G401.6 (cell line): ENCODE measurements around the gene OR52I1.

Experiments used
- FAIRE-seq: peaks from 2 replicates; lab custom pipeline; 2012; peaks lifted over from hg19 to GRCh38; lab: Jason Lieb, UNC

The OR52I1 gene

DNA sequence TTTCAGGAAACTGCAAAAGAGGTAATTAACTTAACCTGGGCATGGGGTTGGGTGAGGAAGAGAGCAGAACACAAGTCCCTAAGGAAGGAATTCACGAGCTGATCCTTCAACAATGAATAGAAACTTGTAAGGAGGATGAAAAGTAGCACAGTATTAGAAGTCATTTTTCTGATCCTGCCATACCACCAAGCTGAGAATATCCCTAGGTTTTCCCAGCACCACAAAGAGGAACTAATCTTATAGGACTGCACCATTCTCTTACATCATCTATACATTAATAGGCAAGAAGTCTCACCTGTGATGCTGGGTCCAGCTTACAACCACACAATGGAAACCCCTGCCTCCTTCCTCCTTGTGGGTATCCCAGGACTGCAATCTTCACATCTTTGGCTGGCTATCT, at the start of gene OR52I1:
Gene OR52I1 (plus strand): TSS at position 301 of the 400 bp plus-strand sequence. CDS start 0 bp downstream, at position 301.
- no peak for FAIRE-seq

GRCh38 chr11:4544891-4545290, 48.9 kb upstream of the OR52I1 start, which contains the start of gene OR52M1:
TSS of gene OR52M1 (plus strand) at chr11:4545191. CDS start at chr11:4545191, 0 bp downstream.
- no peak for FAIRE-seq

GRCh38 chr11:4546878-4547277, 47.0 kb upstream of the OR52I1 start:
- no peak for FAIRE-seq

DNA sequence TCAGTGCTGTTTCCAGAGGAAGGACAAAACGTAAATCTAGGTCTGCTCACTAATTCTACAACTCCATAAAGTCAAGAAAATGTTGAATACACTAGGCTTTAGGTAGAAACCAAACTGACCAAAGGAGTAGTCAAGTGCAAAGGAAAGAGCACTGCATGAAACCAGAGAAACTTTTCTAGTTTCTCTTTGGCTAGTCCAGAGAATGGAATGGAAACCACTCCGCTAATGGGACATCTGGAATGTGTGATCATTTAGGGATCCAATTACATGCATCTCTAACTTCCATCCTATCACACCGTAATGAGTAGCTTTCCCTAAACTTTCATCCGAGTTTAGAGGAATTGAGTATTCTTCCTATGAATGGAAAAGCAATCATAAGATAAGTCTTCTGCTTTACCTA, 46.4 kb upstream of the OR52I1 start:
- no peak for FAIRE-seq

- no peak for FAIRE-seq
Observed at GRCh38 chr11:4551346-4551979, 42.4 kb upstream of the OR52I1 start.

GRCh38 chr11:4559527-4560440, 34.1 kb upstream of the OR52I1 start:
- FAIRE-seq: no peak

- FAIRE-seq: no peak
Observed at GRCh38 chr11:4560467-4560866, 33.4 kb upstream of the OR52I1 start.

DNA sequence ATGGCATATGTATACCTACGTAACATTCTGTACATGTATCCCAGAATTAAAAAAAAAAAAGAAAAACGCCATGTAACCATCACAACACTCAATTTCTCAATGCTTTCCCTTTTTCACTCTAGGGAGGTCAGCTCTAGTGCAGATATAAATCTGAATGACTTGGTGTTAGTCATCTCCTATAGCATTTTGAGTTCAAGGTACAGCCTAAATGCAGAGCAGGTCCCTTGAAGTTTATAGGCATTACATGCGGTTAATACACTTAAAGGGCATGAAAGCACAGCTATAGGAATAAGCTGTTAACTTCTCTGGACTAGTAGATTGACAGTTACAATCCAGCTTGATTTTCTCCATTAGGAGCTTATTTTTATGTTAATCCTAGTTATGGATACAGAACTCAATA, 28.5 kb upstream of the OR52I1 start:
- no peak for FAIRE-seq

GRCh38 chr11:4569075-4569474, 24.8 kb upstream of the OR52I1 start:
- FAIRE-seq: no peak

DNA sequence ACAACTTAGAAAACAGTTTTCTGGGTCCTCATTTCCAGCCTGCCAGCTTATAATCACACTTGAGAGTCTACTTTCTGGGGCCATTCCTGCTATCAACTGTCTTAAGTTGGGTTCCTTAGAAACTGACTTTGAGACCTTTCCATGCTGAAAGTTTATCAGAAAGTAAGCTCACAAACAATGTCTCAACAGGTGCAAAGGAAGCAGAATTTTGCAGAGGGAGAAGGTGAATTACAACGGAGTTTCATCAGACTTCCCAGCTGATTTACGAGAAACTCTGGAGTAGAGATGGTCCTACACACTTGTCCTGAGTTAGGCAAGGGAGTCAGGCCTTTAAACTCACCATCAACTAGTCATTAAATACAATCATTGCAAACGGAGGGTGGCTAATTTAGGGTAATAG, 17.0 kb upstream of the OR52I1 start:
- no peak for FAIRE-seq

DNA sequence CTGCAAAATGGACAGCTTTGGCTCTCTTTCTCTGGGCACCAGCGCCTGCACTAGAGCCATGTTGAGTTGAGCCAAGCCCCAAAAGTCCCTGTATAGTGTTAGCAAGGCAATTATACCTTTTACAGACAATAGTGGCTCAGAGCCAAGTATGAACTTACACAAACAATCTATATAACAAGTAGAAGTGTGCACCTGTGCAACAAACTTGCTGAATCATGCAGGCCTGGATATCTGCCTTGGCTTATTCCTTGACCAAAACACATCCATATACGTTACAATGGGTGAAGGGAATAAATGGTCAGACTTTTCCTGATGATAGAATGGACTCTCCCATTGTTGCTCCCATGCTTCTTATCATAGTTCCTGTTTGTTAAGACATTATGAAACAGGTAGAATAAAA, 16.1 kb upstream of the OR52I1 start:
- no peak for FAIRE-seq

DNA sequence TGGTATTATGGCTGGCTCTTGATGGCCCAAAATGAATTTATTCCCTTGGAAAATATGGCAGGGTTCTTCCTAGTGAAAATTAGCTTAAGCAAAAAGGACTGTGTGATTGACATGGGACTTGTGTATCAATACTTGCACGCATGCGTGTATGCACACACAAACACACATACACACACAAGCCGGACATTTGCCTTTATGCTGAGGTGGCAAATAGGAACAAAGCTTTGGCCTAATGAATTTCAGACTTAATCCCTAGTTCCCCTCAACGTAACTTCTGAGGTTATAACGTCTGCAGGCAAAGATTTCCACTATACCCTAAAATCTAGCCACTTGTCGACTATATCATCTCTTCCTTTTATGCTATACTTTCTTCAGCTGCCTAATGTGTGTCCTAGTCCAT, 15.2 kb upstream of the OR52I1 start:
- FAIRE-seq: no peak

DNA sequence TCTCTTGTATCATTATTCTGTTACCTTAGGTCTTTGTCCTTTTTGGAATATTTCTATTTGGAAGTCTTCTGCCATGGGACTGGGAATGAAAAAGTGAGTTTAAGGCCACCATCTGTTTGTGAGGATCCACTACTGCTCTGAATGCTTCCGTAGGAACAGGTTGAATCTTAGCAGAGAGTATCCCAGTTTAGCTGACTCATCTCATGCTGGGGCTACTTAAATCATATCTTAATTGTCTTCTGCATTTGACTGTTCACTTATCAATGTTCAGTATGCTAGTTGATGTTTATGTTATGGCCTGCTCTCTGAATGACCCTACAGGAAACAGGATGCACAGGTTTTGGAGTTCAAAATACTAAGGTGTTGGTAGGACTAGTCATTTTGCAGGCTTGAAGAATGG, 13.7 kb upstream of the OR52I1 start:
- FAIRE-seq: no peak

DNA sequence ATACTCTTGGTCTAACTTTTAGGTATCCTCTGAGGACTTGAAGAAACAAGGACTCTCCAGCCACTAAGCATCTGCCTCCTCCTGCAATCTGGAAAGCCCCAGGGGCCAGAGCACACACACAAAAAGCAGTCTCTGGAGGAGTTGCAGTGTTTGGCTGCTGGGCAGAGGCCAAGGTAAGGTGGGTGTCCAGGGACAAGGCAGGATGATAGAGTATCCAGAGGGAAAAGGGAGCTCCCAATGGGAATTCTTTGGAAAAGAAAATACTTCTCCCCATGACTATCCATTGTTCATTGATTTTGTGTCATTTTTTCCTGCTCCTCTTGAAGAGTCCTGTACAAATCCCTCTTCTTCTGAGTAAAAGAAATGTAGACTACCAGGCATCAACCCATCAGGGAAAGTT, 12.4 kb upstream of the OR52I1 start, which contains the start of gene OR52I2:
Gene OR52I2 (plus strand): TSS at position 301 of the 400 bp plus-strand sequence.
- no peak for FAIRE-seq

- FAIRE-seq: no peak
Observed at GRCh38 chr11:4589017-4589416, 4.8 kb upstream of the OR52I1 start.

DNA sequence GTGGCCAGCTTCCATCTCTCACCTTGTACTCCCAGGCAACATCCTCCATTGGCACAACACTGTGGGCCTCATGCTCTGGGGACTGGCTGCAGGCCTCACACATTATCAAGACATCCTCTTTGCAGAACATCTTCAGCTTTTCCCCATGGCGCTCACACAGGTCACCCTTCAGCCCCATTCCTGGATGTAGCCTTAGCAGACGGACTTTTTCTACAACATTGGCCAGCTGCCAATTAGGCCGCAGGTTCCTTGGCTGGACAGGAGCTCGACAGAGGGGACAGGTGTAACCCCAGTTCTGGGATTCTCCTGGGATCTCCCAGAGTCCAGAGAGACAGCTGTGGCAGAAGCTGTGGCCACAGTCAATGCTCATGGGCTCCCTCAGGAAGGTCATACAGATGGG, 11.2 kb downstream of the OR52I1 start:
- no peak for FAIRE-seq

DNA sequence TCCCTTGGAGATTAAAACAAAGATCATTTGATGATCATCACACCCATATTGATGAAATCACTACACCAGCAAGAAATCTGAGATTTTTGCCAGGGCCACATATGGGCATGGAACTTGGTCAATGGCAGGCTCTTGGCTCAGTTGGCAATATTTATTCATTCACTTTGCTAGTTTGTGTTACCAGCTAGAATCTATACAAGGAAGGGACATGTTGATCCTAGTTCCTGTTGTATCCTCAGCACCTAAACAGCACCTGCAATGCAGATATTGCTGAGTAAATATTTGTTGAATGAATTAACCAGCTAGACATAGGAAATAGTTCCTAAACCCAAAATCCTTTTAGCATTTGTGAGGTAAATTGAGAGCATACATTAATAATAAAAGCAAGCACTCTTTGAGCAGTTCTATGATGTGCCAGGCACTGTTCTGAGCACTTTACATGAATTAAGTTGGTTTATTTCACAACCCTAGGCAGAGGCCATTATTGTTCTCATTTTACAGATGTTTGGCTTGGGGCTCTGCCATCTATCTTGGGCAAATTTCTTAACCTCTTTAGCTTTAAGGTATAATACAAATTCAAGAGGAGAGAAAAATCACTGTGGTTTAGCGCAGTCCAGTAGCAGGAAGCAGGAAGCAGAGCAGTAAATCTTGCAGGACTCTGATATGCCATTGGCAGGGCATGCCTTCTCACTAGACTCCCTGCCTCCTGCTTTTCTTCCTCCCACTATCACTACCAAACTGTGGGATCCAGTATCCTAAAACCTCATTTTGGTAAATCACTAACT, 12.6 kb downstream of the OR52I1 start:
- FAIRE-seq: no peak

DNA sequence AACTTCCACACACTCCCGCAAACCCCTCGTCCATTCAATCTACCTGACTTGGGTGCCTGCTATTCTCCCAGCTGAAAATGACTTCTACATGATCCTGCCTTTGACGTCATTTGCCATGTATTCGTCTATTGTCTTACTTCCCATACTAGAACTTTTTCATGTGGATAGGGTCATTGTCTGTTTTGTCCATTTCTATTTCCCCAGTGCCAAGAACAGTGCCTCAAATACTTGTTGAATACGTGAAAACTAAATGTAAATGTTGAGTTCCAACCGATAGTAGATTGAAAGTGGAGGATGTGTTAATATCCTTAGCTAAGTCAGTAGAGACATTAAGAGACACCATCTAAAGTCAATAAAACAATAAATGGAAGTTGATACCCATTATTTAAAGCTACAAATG, 13.3 kb downstream of the OR52I1 start:
- no peak for FAIRE-seq

GRCh38 chr11:4607781-4608666, 14.2 kb downstream of the OR52I1 start, which contains the start of gene TRIM68:
TSS of gene TRIM68 (minus strand) at chr11:4608231. CDS start at chr11:4605504, 2,727 bp downstream.
- FAIRE-seq: peak; percentile 99

DNA sequence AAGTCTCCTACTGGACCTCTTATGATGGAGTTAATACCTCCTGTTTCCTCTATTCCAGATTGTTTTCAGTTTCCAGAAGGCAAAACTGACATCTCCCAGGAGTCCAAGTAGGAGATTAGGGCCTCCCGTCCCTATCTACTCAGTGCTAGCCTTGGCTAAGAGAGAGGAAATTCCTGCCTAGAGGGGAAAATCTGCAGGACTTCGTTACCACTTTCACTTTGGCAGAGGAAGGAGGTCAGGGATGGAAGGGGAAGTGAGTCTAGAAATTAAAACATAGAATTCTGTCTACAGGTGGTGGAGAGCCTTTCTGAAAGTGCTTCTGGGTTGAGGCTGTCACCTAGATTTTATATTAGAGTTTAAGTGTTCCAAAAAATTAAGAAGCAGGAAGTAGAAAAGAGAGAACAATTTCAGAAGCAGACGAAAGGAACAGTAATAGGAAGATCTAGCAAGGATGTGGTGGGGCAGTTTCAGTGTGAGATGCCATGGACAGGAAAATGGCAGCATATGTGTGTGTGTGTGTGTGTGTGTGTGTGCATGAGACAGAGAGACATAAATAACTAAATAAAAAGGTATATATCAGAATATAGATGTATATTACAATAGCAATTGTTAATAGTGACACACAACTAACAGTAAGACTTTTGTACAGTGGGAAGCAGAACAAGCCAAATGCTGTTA, 16.6 kb downstream of the OR52I1 start:
- FAIRE-seq: no peak

- no peak for FAIRE-seq
Observed at GRCh38 chr11:4611986-4612385, 18.1 kb downstream of the OR52I1 start.
